A673 (cell line): ENCODE results near the gene DLX5. TPM values are rescaled to one million over a fixed set of nuclear protein-coding genes. Genes with fewer than 3 reads are reported as not detected.
A peak's percentile ranks its signal among the peaks of the same experiment; 100 is the strongest.

Experiments used
- BruUV-seq: library from RNA; stranded (reverse); fragments of 400-500 nt; replicated peaks from 2 replicates; lab custom pipeline; 2021; lab: Mats Ljungman, UMichigan
- CTCF ChIA-PET: fragments of 300-600 bp; sonication (Branson Sonifier 250); formaldehyde crosslinking; loops from one replicate; lab custom pipeline; 2022; ENCODE audit warnings: antibody characterized with exemption; lab: Charles Lee
- POLR2A ChIA-PET: fragments of 300-600 bp; sonication (Branson Sonifier 250); formaldehyde crosslinking; loops from one replicate; lab custom pipeline; 2022; ENCODE audit warnings: antibody characterized with exemption; ENCODE audit not compliant: low non-redundant PET; lab: Charles Lee
- DNase-seq: peaks from one replicate; pipeline ENCODE4 v3.0.0-alpha.2; 2015; ENCODE audit warnings: low spot score
- H3K27ac ChIP-seq: fragments of 200-600 bp; sonication (generic); 2 replicates; pipeline ENCODE4 v1.5.1; 2016; ENCODE audit warnings: mixed run types, low read depth, mild to moderate bottlenecking, mixed read lengths, antibody characterized with exemption, low read length; ENCODE audit not compliant: poor library complexity, severe bottlenecking
- H3K27me3 ChIP-seq: fragments of 200-600 bp; sonication (generic); replicated peaks from 2 replicates; pipeline ENCODE4 v1.6.1; 2017; ENCODE audit warnings: mixed run types, low read depth, mild to moderate bottlenecking, mixed read lengths, antibody characterized with exemption, low read length; ENCODE audit not compliant: insufficient read depth, poor library complexity
- H3K36me3 ChIP-seq: fragments of 200-600 bp; sonication (generic); 2 replicates; pipeline ENCODE4 v1.6.1; 2016; ENCODE audit warnings: mixed run types, mild to moderate bottlenecking, mixed read lengths, antibody characterized with exemption, low read length; ENCODE audit not compliant: insufficient read depth, poor library complexity, severe bottlenecking
- H3K4me1 ChIP-seq: fragments of 200-600 bp; sonication (generic); 2 replicates; pipeline ENCODE4 v1.6.1; 2017; ENCODE audit warnings: mixed run types, mild to moderate bottlenecking, mixed read lengths, antibody characterized with exemption, low read length; ENCODE audit not compliant: insufficient read depth, poor library complexity, severe bottlenecking
- H3K4me3 ChIP-seq: fragments of 200-600 bp; sonication (generic); 2 replicates; pipeline ENCODE4 v1.5.1; 2016; ENCODE audit warnings: low read depth, mixed run types, mild to moderate bottlenecking, mixed read lengths, low read length; ENCODE audit not compliant: poor library complexity, severe bottlenecking
- H3K9me3 ChIP-seq: fragments of 200-600 bp; sonication (generic); 2 replicates; pipeline ENCODE4 v1.6.1; 2016; ENCODE audit warnings: mixed run types, low read depth, mild to moderate bottlenecking, mixed read lengths, antibody characterized with exemption, low read length; ENCODE audit not compliant: poor library complexity, severe bottlenecking
- CTCF ChIP-seq: fragments of 300-800, 200-600 bp; sonication (generic); conservative IDR thresholded peaks from 2 replicates; pipeline ENCODE4 v1.5.1; 2017; ENCODE audit warnings: low read depth, mild to moderate bottlenecking, antibody characterized with exemption, low read length, moderate library complexity, mixed read lengths
- EZH2 ChIP-seq: fragments of 200-600 bp; sonication (generic); IDR thresholded peaks from 2 replicates; pipeline ENCODE4 v1.6.1; 2017; ENCODE audit warnings: borderline replicate concordance, low read depth, mild to moderate bottlenecking, mixed read lengths, antibody characterized with exemption, low read length; ENCODE audit not compliant: poor library complexity, severe bottlenecking
- intact Hi-C: fragments of 100-400 bp; cut with micrococcal nuclease; formaldehyde crosslinking; loops from one replicate; pipeline ENCODE4 v1.10.0; 2022; ENCODE audit not compliant: unreplicated experiment
- total RNA-seq: library from RNA; stranded (reverse); gene quantifications from 2 replicates; pipeline ENCODE4 v1.2.3, GENCODE V29; 2021

DLX5 gene
- total RNA-seq, 1 experiment from 2014 or later, result 69.6 TPM

- no peaks in the 10 kb centered on the region for H3K9me3 ChIP-seq
- H3K4me1 ChIP-seq, result peaks cover 25% of the 10 kb centered on the region
- intact Hi-C loops, result loop anchor here (1.0 to 10.0 kb wide), 5 partner anchors 705 to 1309 kb away; partner anchors contain the start of gene SLC25A13
- ChIA-PET POLR2A (interaction anchor here (0.6 kb wide), 1 partner anchor 287 kb away, joined by 3 read pairs; no protein-coding TSS in a partner anchor), CTCF (interaction anchor here (0.7 to 1.3 kb wide), 8 partner anchors 22 to 1110 kb away, joined by 3 to 7 read pairs (median 4); partner anchors contain the start of gene DLX6)
- BruUV-seq, result no TSS peak
- peak overlapping the region; percentile 62 for H3K27ac ChIP-seq
- no peak for TF ChIP-seq EZH2
- TF ChIP-seq CTCF, result peak; percentile 93
- peak overlapping the region; percentile 40 for H3K4me3 ChIP-seq
- peaks cover 8% of the 10 kb centered on the region for H3K36me3 ChIP-seq
- peaks cover 3% of the 10 kb centered on the region for H3K27me3 ChIP-seq
- DNase-seq, result peak; percentile 91
Observed at GRCh38 chr7:97027427-97028234, 3.0 kb upstream of the DLX5 start.

GRCh38 chr7:97026715-97027426 lies 2.2 kb upstream of the DLX5 start:
- CTCF ChIA-PET, result interaction anchor here (0.7 to 1.3 kb wide), 7 partner anchors 21 to 1109 kb away, joined by 3 to 7 read pairs (median 4); partner anchors contain the start of gene DLX6
- TF ChIP-seq CTCF (no peak), EZH2 (no peak)
- no TSS peak for BruUV-seq
- POLR2A ChIA-PET, result interaction anchor here (0.6 kb wide), 1 partner anchor 286 kb away, joined by 3 read pairs; no protein-coding TSS in a partner anchor
- no peak for DNase-seq
- peaks cover 25% of the 10 kb centered on the region for H3K4me1 ChIP-seq
- intact Hi-C loops, result loop anchor here (1.0 to 10.0 kb wide), 5 partner anchors 705 to 1308 kb away; partner anchors contain the start of gene SLC25A13
- peak overlapping the region; percentile 62 for H3K27ac ChIP-seq
- H3K4me3 ChIP-seq, result peak overlapping the region; percentile 40
- peaks cover 3% of the 10 kb centered on the region for H3K27me3 ChIP-seq
- no peaks in the 10 kb centered on the region for H3K9me3 ChIP-seq
- H3K36me3 ChIP-seq, result peaks cover 15% of the 10 kb centered on the region

GRCh38 chr7:97025983-97026714 lies 1.5 kb upstream of the DLX5 start:
- Histone ChIP-seq H3K4me3 (no peak overlapping the region), H3K27me3 (peaks cover 3% of the 10 kb centered on the region), H3K27ac (peak overlapping the region; percentile 88), H3K4me1 (peaks cover 25% of the 10 kb centered on the region), H3K9me3 (no peaks in the 10 kb centered on the region), H3K36me3 (peaks cover 23% of the 10 kb centered on the region)
- no peak for TF ChIP-seq EZH2
- TF ChIP-seq CTCF, result no peak
- no TSS peak for BruUV-seq
- no peak for DNase-seq
- ChIA-PET POLR2A (no interaction called here), CTCF (no interaction called here)
- intact Hi-C loops, result loop anchor here (2.0 to 10.0 kb wide), 5 partner anchors 611 to 1307 kb away; partner anchors contain the start of gene SLC25A13
